HG02938 (cell line): ENCODE results near the gene WHAMM.
"Not testable (repeated sequence)": the region's sequence is repeated elsewhere in the genome, so short reads cannot be mapped to it uniquely, and the experiment has no call there.

ENCODE experiments used
- ATAC-seq: cut with Tn5 transposase; IDR thresholded peaks from one replicate; pipeline ENCODE4 v1.9.1; 2021; ENCODE audit warnings: mild to moderate bottlenecking, moderate library complexity; ENCODE audit not compliant: unreplicated experiment

Gene WHAMM

DNA sequence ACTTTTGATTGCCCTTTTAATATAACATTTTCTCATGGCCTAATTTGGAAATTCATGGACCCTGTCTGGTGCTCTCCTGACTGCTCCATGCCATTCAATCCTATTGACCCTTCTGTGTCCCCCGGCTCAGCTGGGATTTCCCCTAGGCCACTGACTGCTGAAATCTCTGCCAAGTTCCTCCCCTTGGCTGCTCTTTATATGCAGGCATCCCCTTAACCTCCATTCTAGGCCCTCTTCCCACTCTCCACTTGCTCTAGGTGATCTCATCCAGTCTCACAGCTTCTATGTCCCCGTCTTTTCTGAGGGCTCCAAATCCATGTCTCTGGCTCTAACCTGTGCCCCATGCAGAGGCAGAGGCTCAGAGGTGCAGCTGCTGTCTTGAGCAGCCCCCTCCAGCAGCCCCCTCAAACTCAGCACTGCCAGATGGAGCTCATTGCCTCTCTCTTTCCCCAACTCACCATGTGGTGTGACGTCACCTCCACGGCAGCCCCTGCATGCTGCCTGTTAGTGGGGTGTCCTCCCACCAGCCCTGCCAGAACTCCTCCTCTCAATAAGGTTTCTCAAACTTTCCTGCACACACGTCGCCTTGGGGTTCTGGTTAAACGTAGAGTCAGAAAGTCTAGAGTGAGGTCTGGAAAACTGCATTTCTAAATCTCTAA, 10.1 kb upstream of the WHAMM start:
- no peak for ATAC-seq

DNA sequence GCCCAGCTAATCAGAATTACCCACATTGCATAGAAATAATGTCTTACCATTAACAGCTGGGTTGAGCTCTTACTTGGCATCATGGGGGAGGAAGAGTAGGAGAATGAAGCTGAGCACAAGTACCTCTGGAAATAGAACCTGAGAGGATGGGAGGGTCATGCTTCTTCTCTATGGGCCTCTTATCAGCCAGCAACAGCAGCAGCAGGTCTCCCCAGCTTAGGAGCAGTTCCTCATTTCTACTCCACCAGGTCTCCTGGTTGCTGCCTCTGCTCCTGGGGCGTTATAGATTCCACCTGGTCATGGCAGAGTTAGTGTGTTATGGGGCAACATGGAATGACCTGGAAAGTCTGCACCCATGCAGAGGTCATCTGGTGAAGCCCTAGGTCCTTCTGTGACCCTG, 6.9 kb upstream of the WHAMM start:
- no peak for ATAC-seq

DNA sequence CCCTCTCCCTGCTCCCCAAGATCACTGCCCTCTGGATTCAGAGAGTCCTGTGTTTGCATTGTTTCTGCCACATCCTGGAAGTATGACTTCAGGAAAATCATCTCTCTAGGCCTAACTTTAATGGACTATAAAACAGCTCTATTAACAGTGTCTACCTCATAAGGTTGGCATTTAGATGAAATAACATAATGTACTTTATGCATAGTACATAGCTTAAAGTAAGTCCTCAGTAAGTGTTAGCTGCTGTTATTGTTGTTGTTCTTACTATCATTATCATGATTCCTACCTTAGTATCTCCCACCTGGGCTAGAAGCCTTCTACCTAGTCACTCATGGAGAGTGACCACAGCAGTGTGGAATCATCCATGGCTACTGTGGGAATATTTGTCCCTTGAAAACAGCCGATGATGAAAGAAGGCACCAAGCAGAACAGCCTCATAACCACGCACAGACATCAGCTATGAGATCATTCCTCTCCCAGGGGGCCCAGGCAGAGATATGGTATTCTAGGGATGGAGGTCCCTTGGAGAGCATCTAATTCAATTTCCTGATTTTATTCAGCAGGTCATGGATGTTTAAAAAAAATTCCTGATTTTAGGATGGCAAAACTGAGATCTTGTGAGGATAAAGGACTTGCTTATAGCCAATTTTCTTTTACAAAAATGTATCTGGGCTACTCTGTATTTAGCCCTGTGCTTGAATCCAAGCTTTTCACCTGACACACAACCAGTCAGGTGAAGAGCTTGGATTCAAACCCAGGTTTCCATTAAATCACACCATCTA, 5.4 kb upstream of the WHAMM start:
- ATAC-seq: no peak

DNA sequence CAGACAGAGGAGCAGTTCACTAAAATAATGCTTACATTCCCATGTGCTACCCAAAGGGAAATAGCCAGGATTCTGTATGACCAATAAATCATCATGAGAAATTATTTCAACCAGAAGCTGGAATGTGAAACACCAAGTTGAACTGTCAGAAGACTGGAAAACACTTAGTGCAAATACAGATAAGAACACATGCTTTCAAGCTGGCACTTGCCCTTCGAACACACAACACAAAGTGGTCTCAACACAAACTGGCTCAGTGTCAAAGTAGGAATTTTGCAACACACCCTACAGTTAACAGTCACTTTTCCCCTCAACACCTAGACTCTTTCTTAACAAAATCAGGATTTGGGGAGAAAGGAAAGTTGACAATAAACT, 4.9 kb upstream of the WHAMM start:
- no peak for ATAC-seq

DNA sequence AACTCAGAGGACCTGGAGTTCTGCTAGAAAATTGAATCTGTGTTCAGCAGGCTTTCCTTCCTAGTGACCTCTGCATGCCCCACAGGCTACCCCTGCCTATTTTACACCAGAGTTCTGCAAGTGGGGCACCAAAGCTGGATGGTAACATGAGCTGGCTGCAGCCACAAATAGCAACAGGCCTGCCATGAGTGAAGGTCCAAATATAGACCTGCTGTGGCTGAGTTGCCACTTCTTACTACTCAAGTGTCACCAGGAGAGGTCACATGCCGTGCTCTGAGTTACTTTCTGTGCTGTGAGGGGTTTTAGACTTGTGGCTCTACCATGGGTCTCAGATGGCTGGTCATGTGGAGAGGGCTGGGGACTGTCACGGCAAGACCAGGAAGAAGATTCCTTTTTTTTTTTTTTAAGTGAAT, 3.4 kb upstream of the WHAMM start, which contains the start of gene FSD2:
Gene FSD2, minus strand, starts transcription at position 76 of the 413 bp plus-strand sequence. CDS start 18,679 bp downstream, outside the sequence.
- peak; percentile 61 for ATAC-seq

DNA sequence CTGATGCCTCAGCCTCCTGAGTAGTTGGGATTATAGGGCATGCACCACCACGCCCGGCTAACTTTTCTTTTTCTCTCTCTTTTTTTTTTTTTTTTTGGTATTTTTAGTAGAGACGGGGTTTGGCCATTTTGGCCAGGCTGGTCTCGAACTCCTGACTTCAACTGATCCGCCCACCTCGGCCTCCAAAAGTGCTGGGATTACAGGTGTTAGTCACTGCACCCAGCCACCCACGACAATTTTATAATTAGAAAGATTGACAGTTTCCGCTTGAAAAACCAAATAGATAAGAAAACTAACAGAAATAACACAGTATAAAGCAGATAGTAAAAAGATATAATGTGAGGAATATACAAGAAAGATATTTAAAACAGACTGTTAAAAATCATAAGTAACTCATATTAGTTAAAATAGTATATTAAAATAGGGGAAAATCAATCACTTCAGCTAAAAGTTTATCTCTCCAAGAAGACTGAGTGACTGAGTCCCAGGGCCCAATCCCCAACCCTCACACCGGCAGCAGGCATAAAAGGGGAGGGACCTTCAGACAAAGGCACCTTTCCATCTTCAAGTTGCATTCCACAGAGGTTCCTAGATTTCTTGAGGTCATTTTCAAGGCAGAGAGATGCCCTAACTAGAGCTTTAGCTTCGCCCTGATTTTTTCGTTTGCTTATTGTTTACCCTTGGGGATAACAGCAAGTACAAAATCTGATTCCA, 1.4 kb upstream of the WHAMM start:
- ATAC-seq: no peak

DNA sequence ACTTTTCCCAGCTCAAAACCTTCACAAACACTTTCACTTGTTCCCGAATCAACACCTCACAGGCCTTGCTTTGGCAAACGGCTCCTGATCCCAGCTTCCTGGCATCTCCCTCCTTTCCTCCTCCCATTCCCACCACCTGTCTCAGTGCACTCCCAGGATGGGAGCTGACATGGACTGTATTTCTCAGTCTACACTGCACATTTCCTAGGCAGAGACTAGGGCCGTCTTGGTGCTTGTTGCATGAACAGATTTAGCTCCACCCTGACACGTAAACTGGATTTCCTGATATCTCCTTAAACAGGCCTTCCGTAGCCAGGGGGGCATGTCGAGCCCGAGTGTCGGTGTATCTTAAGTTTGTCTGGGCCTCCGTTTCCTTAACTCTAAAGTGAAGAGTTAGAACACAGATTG, 790 bp upstream of the WHAMM start:
- ATAC-seq: no peak

DNA sequence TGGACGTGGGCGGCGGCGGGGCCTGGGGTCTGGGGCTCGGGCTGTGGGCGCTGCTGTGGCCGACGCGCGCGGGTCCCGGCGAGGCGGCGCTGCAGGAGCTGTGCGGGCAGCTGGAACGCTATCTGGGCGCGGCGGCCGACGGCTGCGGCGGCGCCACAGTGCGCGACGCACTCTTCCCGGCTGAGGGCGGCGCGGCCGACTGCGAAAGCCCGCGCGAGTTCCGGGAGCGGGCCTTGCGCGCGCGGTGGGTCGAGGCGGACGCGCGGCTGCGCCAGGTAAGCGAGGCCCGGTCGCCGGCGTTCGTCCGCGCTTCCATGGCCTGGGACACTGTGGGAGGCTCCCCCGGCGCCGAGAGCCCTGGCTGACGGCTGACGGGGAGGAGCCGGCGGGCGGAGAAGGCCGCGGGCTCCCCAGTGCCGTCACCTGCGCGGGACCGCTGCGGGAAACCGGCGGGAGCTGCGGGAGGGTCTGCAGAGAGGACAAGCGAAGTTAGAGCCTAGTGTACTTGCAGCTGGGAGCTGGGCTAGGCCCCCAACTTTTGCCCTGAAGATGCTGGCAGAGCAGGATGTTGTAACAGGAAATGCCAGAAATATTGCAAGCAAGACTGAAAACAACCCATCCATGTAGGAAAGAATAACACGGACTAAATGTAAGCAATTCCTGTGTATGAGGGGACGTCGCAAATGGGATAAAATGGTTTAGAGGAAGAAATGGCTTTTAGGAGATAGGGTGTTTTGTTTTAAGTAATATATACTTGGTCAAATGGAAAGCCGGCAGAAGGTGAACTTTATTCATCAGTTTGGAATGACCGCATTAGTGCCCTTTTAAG, 847 bp downstream of the WHAMM start:
- peak; percentile 5 for ATAC-seq

DNA sequence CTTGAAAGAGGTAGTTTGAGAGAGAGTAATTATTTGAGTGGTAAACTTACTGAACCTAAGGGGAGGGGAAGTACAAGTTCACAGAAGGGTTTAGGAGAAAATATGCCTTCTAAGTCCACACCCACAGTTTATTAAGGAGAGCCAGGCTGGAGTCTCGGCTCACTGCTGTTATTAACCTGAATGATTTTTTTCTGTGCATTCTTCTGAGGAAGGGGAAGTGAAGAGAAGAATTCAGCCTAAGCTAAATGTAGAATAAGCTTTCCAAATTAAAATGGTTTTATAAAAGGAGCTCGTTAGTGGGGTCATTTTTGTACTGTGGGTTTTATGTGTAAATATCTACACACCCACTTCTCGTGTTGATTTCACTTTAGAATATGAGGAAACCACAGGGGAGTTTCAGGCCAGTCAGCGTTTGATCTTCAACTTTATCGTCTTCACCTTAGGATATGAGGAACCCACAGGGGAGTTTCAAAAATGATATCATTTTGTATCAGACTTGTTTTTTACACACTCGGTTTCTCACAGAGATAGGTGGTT, 1.5 kb downstream of the WHAMM start:
- no peak for ATAC-seq

DNA sequence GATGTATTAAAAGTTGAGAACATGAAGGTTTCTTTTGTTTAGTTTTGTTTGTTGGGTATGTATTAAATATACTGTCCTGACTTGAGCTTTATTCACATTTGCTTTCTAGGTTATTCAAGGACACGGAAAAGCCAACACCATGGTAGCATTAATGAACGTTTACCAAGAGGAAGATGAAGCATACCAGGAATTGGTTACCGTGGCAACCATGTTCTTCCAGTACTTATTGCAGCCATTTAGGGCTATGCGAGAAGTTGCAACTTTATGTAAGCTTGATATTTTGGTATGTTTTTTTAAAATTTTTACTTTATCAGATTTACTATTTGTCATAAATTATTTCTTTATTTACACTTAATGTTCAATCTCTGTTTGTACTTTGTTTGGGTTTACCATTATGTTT, 3.6 kb downstream of the WHAMM start:
- no peak for ATAC-seq

DNA sequence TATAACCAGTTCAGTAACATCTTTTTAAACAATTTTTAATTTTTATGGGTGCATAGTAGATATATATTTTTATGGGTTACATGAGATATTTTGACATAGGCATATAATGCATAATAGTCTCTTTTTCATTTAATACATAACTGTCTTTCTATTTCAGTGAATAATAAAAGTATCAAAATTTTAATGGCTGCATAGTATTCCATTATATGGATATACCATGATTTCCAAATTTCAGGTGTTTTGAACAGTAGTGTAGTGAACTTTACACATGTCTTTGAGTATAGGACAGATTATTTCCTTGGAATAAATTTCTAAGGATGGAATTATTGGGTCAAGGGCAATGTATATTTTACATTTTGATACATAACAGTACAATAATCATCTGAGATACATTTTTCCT, 10.7 kb downstream of the WHAMM start:
- no peak for ATAC-seq

DNA sequence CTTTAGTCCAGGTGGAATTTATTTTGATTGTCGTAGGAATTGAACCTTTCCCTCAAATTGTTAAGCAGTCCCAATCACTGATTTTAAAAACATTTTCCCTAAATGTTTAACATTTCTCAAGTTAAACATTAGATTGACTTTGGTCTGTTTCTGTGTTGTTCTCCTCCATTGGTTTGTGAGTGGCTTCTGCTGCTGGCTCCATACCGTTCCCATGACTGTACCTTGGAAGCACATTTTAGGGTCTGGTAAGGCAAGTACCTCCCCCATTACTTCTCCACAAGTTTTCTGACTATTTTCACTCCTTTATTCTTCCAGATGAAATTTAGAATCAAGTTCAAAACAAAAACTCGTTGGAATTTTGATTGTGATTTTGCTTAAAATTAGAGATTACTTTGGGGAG, 12.0 kb downstream of the WHAMM start:
- ATAC-seq: not testable (repeated sequence)

DNA sequence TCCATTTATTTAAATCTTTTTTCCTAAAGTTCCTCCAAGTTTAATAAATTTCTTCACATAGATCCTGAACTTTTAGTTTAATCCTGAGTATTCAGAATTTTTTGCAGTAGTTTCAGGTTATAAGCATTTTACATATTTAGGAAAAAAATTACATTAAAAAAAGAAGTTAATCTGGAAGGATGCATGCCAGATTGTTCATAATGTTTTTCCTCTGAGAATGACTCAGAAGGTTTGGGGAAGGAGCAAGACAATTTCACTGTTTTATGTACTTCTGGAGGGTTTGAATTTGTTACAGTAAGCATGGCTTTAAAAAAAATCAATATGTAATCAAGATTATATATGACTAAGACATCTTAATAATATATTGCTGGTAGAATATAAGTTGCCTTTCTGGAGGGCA, 12.4 kb downstream of the WHAMM start:
- ATAC-seq: not testable (repeated sequence)

DNA sequence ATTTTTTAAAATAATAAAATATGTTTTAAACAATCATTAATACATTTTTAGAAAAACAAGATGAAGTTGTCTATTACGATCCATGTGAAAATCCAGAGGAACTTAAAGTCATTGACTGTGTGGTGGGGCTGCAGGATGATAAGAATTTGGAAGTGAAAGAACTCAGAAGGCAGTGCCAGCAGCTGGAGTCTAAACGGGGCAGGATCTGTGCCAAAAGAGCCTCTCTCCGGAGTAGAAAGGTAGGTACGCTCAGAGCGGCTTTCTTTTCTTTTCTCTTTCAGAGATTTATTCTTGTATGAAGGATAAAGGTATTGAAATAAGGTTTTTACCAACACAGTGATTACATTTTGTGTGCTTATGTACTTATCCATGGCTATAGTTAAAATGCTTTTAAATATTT, 13.6 kb downstream of the WHAMM start:
- no peak for ATAC-seq

DNA sequence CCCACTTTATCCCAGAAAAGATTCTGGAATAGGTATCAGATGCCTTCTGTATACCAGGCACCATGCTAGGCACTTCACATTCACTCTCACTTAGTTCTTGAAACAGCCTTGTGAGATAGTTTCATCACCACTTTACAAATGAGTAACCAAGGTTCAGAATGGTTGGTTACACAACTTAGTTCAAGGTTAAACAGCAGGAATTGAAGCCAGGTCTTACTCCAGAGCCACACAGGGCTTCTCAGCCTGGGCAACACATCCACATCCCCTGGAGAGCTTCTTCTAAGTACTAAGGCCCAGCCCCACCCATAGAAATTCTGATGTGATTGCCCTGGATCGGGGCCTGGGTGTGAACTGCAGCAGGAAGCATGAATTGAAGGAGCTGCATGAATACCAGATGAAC, 18.6 kb downstream of the WHAMM start:
- no peak for ATAC-seq

DNA sequence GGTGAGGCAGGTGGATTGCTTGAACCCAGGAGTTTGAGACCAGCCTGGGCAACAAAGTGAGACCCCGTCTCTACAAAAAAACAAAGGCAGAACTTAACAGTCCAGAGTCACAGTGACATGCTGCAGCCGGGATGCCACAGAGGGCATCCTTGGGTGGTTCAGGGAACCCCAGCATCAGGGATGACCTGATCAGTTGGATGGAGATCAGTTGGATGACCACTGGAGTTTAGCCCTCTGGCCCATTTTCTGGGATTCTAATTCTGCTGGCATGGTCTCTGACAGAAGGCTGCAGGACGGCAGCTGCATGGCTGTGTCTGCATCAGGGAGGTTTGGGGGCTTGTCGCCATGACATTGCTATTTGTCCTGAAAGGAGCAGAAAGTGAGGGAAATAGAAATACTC, 19.8 kb downstream of the WHAMM start:
- no peak for ATAC-seq

DNA sequence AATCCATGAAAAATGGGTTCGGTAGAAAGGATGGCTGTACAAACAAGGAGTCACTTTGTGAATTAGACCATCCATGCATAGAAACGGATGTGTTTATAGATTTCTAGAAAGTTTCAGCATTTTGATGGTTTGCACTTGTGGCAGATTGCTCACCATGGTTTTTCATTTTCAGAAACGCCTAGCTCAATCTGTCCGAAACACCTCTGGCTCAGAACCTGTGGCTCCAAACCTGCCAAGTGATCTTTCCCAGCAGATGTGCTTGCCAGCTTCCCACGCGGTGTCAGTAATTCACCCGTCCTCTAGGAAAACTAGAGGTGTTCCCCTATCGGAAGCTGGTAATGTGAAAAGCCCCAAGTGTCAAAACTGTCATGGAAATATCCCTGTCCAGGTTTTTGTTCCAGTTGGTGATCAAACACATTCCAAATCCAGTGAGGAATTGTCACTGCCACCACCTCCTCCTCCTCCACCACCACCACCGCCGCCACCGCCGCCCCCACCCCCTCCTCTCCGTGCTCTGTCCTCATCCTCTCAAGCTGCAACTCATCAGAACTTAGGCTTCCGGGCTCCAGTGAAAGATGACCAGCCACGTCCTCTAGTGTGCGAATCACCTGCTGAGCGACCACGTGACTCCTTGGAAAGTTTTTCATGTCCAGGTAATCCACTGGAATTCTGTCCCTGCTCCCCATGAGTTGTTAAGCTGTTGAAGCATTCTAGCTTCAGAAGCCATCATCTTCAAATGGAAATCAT, 21.2 kb downstream of the WHAMM start:
- no peak for ATAC-seq

DNA sequence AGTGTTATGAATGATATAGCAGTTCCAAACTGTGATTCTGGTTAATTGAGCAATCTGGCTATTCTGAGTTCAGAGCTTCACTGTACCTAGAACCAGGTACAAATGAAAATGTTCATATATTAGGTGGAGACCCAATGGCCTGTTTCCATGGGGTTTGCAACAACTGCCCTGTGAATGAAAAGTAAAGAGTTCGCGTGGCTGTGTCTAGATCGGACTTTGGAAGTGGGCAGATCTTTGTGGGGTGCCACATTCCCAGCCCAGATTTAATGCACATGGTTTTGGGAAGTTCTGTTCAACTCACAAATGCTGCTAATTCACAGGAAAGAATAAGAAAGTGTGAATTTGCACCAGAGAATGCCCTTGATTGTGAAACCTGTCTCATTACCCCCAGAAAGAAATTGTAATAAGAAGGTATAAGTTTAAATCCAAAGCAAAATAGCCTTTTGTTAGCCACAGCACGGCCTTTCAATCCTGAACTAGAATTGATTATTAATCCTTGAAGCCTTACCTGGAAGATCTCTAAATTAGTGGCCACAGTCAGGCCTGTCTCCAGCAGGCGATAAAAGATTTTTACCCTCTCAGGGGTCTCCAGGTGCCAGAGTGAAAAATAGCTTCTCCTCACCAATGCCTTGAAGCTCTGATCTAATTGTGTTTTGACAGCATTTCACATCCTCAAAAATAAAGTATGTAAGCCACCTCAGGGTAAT, 22.6 kb downstream of the WHAMM start:
- no peak for ATAC-seq

DNA sequence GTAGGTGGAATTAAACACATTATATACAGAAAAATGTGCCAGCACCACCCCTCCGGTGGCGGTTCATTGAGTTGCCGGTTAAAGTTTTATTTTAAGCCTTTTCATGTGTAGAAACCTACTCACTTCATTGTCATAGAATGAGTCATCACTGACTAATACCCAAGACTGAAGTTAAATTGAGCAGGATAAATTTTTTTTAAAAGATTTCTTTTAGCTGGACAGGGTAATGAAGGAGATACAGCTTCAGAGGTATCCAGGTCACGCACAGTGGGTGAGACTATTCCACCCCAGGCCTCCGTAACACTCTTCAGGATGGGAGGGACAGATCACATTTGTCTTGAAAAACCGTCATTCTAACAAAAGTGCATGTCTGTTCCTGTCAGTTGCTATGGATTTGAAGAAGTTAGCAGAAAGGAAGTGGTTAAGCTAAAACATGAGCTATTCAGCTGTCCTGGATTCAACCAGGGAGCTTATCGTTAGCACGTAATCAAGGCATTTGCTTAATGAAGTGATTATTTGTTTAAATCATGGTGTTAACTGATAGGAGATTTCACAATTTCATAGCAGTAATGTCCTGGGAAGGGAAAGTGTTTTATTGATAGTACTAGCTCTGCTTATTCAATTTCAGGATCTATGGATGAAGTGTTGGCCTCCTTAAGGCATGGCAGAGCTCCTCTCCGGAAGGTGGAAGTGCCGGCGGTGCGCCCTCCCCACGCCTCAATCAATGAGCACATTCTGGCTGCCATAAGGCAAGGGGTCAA, 23.4 kb downstream of the WHAMM start:
- ATAC-seq: peak; percentile 92
